ENCODE data around the gene GABRG3. TPM values are rescaled to one million over a fixed set of nuclear protein-coding genes. Genes with fewer than 3 reads are reported as not detected.

Gene GABRG3
- polyA plus RNA-seq, 1 donor (not counting 4 experiments of a cell fraction or from before 2014, with no cell fraction given): not detected

- DNase-seq (ENCODE audit: low read depth, low spot score): no peak
- dilution Hi-C loops (cut with MboI; ENCODE audit: extremely low pct_ligation_motif_present, low sequenced_read_pairs): no loop called here
Observed at GRCh38 chr15:27486051-27486450, 515.1 kb downstream of the GABRG3 start.

GRCh38 chr15:27486683-27487647, 516.0 kb downstream of the GABRG3 start:
- peaks cover 12% of the 10 kb centered on the region for H3K4me1 ChIP-seq (ENCODE audit: control insufficient read depth, extremely low read depth, insufficient read depth, low read length)
- H3K9ac ChIP-seq (ENCODE audit: control insufficient read depth, extremely low read depth, insufficient read depth, low read length): no peak overlapping the region
- TF ChIP-seq CTCF (optimal IDR thresholded peaks at IDR 0.05 in 1 of 3, IDR thresholded peaks at IDR 0.05 in 1 of 3, conservative IDR thresholded peaks at IDR 0.05 in 1 of 3; ENCODE audit: extremely low read depth in 1 of 3, insufficient read depth in 2 of 3, low read length in 3 of 3) (no peak), EZH2 (IDR thresholded peaks at IDR 0.05; ENCODE audit: low read length) (no peak)
- dilution Hi-C loops (cut with MboI; ENCODE audit: extremely low pct_ligation_motif_present, low sequenced_read_pairs): no loop called here
- no peaks in the 10 kb centered on the region for H3K27me3 ChIP-seq (ENCODE audit: control insufficient read depth, extremely low read depth, insufficient read depth, low read length)
- H4K20me1 ChIP-seq (ENCODE audit: control insufficient read depth, extremely low read depth, insufficient read depth, low read length): no peaks in the 10 kb centered on the region
- H2AFZ ChIP-seq (ENCODE audit: control insufficient read depth, low read length): no peak overlapping the region
- no peaks in the 10 kb centered on the region for H3K36me3 ChIP-seq (ENCODE audit: control insufficient read depth in 2 of 2, extremely low read depth in 1 of 2, insufficient read depth in 2 of 2, low read length in 2 of 2)
- H3K9me1 ChIP-seq (ENCODE audit: control insufficient read depth, extremely low read depth, insufficient read depth, low read length): no peaks in the 10 kb centered on the region
- no peaks in the 10 kb centered on the region for H3K9me3 ChIP-seq (ENCODE audit: control insufficient read depth, low read depth, low read length)
- H3K4me2 ChIP-seq (ENCODE audit: control insufficient read depth, extremely low read depth, insufficient read depth, low read depth, low read length): no peak overlapping the region
- H3K79me2 ChIP-seq (ENCODE audit: control insufficient read depth, insufficient read depth, low read length): no peaks in the 10 kb centered on the region
- DNase-seq (ENCODE audit: low read depth, low spot score): no peak
- no peak for FAIRE-seq
- H3K4me3 ChIP-seq (ENCODE audit: control insufficient read depth in 2 of 3, extremely low read depth in 1 of 3, insufficient read depth in 2 of 3, low read depth in 1 of 3, low read length in 3 of 3): no peak overlapping the region
- no peak overlapping the region for H3K27ac ChIP-seq (ENCODE audit: control insufficient read depth, insufficient read depth, low read length)

More at GRCh38 chr15:27486051-27486450, 515.1 kb downstream of the GABRG3 start:
- Histone ChIP-seq H3K4me2 (ENCODE audit: control insufficient read depth, extremely low read depth, insufficient read depth, low read depth, low read length) (no peak overlapping the region), H3K27me3 (ENCODE audit: control insufficient read depth, extremely low read depth, insufficient read depth, low read length) (no peaks in the 10 kb centered on the region), H3K9me1 (ENCODE audit: control insufficient read depth, extremely low read depth, insufficient read depth, low read length) (no peaks in the 10 kb centered on the region), H3K4me3 (ENCODE audit: control insufficient read depth in 2 of 3, extremely low read depth in 1 of 3, insufficient read depth in 2 of 3, low read depth in 1 of 3, low read length in 3 of 3) (no peak overlapping the region), H3K4me1 (ENCODE audit: control insufficient read depth, extremely low read depth, insufficient read depth, low read length) (peaks cover 12% of the 10 kb centered on the region), H3K27ac (ENCODE audit: control insufficient read depth, insufficient read depth, low read length) (no peak overlapping the region), H3K9ac (ENCODE audit: control insufficient read depth, extremely low read depth, insufficient read depth, low read length) (no peak overlapping the region), H4K20me1 (ENCODE audit: control insufficient read depth, extremely low read depth, insufficient read depth, low read length) (no peaks in the 10 kb centered on the region), H3K9me3 (ENCODE audit: control insufficient read depth, low read depth, low read length) (no peaks in the 10 kb centered on the region), H3K36me3 (ENCODE audit: control insufficient read depth in 2 of 2, extremely low read depth in 1 of 2, insufficient read depth in 2 of 2, low read length in 2 of 2) (no peaks in the 10 kb centered on the region), H3K79me2 (ENCODE audit: control insufficient read depth, insufficient read depth, low read length) (no peaks in the 10 kb centered on the region), H2AFZ (ENCODE audit: control insufficient read depth, low read length) (no peak overlapping the region)
- FAIRE-seq: no peak
- TF ChIP-seq EZH2 (IDR thresholded peaks at IDR 0.05; ENCODE audit: low read length): no peak
- TF ChIP-seq CTCF (optimal IDR thresholded peaks at IDR 0.05 in 1 of 3, IDR thresholded peaks at IDR 0.05 in 1 of 3, conservative IDR thresholded peaks at IDR 0.05 in 1 of 3; ENCODE audit: extremely low read depth in 1 of 3, insufficient read depth in 2 of 3, low read length in 3 of 3): no peak
